T-helper 2 cell treated with Interferon-gamma antibody and Interleukin-4, amounts not matched to agents 100 ng/mL and 5 ng/mL, for 36 hours (primary cell): ENCODE data around the gene TEAD3. TPM values are rescaled to one million over a fixed set of nuclear protein-coding genes. Genes with fewer than 3 reads are reported as not detected.
"Not testable (repeated sequence)": the region's sequence is repeated elsewhere in the genome, so short reads cannot be mapped to it uniquely, and the experiment has no call there.

Experiments used
- intact Hi-C: fragments of 100-400 bp; cut with micrococcal nuclease; formaldehyde crosslinking; loops from one replicate; pipeline ENCODE4 v1.15.1; 2023
- total RNA-seq: library from RNA; stranded (reverse); gene quantifications from 2 replicates; pipeline ENCODE4 v1.2.3, GENCODE V29; 2022

Gene TEAD3
- 0.14 and 0.23 TPM in 2 replicates for total RNA-seq

GRCh38 chr6:35496841-35497570, at the start of gene TEAD3:
TEAD3 (minus strand) TSS chr6:35497079.
- intact Hi-C loops, result no loop called here

- intact Hi-C loops, result no loop called here
These were observed 48.0 kb upstream of the TEAD3 start for GRCh38 chr6:35544769-35545361.

GRCh38 chr6:35543459-35544193, 46.7 kb upstream of the TEAD3 start:
- intact Hi-C loops, result no loop called here

GRCh38 chr6:35541836-35542235, 45.0 kb upstream of the TEAD3 start:
- intact Hi-C loops, result no loop called here

- intact Hi-C loops, result no loop called here
These were observed 42.3 kb upstream of the TEAD3 start for GRCh38 chr6:35539223-35539622.

- intact Hi-C loops, result not testable (repeated sequence)
These were observed 39.0 kb upstream of the TEAD3 start for GRCh38 chr6:35535847-35536246.

GRCh38 chr6:35534407-35535170, 37.7 kb upstream of the TEAD3 start:
- intact Hi-C loops, result no loop called here

GRCh38 chr6:35533981-35534380, 37.1 kb upstream of the TEAD3 start:
- intact Hi-C loops, result no loop called here

- intact Hi-C loops, result no loop called here
These were observed 35.2 kb upstream of the TEAD3 start for GRCh38 chr6:35532126-35532525.

GRCh38 chr6:35524380-35525020, 27.6 kb upstream of the TEAD3 start:
- intact Hi-C loops, result loop anchor here (5.0 kb wide), 1 partner anchor 58 kb away; no protein-coding TSS in a partner anchor

- intact Hi-C loops, result loop anchor here (1.0 to 5.0 kb wide), 3 partner anchors 29 to 214 kb away; partner anchors contain the start of gene ARMC12
These were observed 26.1 kb upstream of the TEAD3 start for GRCh38 chr6:35522660-35523658.

GRCh38 chr6:35522151-35522550, 25.3 kb upstream of the TEAD3 start:
- intact Hi-C loops, result loop anchor here (5.0 kb wide), 1 partner anchor 60 kb away; no protein-coding TSS in a partner anchor

GRCh38 chr6:35521235-35521634, 24.4 kb upstream of the TEAD3 start:
- intact Hi-C loops, result loop anchor here (5.0 kb wide), 1 partner anchor 61 kb away; no protein-coding TSS in a partner anchor

GRCh38 chr6:35519313-35520015, 22.6 kb upstream of the TEAD3 start:
- intact Hi-C loops, result loop anchor here (5.0 kb wide), 1 partner anchor 63 kb away; no protein-coding TSS in a partner anchor

- intact Hi-C loops, result no loop called here
These were observed 21.9 kb upstream of the TEAD3 start for GRCh38 chr6:35518566-35519312.

GRCh38 chr6:35517978-35518377, 21.1 kb upstream of the TEAD3 start:
- intact Hi-C loops, result not testable (repeated sequence)

- intact Hi-C loops, result no loop called here
These were observed 19.8 kb upstream of the TEAD3 start for GRCh38 chr6:35516712-35517111.

- intact Hi-C loops, result not testable (repeated sequence)
These were observed 19.1 kb upstream of the TEAD3 start for GRCh38 chr6:35515939-35516338.
